GM19035 (cell line): Measurements from ENCODE around the gene BRICD5.
"Not testable (repeated sequence)": the region's sequence is repeated elsewhere in the genome, so short reads cannot be mapped to it uniquely, and the experiment has no call there.

Experiments
- ATAC-seq: cut with Tn5 transposase; IDR thresholded peaks from one replicate; pipeline ENCODE4 v1.9.1; 2021; ENCODE audit not compliant: unreplicated experiment

Gene BRICD5

DNA sequence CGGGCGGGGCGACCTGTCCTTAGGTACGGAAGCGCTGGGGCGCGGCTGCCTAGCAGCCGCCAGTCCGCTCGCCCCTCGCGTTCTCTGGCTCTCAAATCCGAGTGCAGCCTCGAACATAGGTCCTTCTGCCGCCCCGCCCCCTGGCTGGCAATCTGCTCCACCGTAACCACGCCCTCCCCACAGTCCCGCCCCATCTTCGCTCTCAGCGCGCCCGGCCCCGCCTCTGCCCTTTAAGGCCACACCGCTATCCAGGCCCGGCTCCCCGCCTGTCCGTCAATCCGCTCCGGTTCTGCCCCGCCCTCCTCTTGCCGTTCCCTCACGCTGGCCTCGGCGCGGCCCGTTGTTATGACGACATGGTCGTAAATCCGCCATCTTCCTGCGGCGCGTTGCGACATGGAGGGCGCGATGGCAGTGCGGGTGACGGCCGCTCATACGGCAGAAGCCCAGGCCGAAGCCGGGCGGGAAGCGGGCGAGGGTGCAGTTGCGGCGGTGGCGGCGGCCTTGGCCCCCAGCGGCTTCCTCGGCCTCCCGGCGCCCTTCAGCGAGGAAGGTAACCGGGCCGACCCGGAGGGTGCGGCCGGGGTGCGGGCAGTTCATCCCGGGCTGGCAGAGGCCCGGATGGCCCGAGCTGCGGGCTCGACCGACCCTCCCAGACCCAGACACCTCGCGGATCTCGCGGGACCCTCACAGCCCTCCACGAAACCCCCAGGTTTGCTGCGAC, 12.7 kb upstream of the BRICD5 start, which contains the start of gene E4F1:
E4F1 (plus strand) TSS at position 371 of the 721 bp plus-strand sequence; CDS start at position 394, 23 bp downstream.
- ATAC-seq = peak; percentile 93

DNA sequence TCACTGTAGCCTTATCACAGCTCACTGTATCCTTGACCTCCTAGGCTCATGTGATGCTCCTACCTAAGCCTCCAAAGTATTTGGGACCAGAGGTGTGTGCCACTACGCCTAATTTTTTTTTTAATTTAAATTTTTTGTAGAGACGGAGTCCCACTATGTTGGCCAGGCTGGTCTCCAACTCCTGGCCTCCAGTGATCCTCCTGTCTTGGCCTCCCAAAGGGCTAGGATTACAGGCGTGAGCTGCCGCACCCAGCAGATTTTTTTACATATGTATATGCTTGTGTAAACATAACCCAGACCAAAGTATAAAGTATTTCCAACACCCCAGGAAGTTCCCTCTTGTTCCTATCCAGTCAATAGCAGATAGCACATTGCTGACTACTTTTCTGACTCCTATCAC, 5.7 kb upstream of the BRICD5 start:
- no peak for ATAC-seq

GRCh38 chr16:2214719-2214968, 4.0 kb upstream of the BRICD5 start, which contains the start of gene PGP:
PGP (minus strand) TSS chr16:2214840; CDS start chr16:2214777, 63 bp downstream.
- ATAC-seq = peak; percentile 83

- peak; percentile 8 for ATAC-seq
Measured at GRCh38 chr16:2213817-2214718, 3.4 kb upstream of the BRICD5 start.

DNA sequence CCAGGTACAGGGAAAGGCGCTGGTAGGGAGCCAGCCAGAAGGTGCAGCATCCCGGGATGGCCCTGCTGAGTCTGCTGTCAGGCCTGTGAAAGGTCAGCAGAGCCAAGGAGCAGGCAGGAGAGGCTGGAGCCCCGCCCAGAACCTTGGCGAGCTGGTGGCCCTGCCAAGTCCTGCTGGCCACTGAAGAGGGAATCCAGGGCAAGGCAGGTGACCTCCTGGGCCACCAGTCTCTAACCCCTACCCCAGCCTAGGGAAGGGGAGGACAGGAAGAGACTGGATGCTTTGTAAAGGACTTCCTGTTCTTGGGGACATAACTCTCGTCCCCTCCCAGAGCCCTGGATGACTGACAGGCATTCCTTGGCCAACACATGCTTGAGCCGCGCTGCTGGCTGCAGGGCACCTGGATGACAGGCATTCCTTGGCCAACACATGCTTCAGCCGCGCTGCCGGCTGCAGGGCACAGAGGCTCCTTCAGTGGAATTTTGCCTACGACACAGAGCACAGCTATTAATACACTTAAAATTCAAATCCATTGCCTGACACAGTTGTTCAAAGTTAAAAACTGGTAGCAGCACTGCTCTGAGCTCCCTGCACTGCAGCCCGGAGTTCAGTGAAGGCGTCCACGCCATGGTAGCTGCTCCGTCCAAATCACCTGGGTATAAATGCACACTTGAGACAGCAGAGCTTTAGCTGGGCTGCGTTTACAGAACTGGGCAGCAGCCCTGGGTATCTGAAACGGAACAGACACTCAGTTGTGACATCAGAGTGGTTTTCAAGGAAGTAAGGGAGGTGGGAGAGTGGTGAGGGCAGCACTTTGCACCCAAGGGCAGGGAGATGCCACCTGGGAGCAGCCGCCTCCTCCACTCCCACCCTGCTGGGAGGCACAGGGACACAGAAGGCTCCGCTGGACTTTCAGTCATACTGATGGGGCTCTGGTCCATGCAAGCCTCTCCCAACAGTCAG, 2.0 kb upstream of the BRICD5 start:
- ATAC-seq = no peak

DNA sequence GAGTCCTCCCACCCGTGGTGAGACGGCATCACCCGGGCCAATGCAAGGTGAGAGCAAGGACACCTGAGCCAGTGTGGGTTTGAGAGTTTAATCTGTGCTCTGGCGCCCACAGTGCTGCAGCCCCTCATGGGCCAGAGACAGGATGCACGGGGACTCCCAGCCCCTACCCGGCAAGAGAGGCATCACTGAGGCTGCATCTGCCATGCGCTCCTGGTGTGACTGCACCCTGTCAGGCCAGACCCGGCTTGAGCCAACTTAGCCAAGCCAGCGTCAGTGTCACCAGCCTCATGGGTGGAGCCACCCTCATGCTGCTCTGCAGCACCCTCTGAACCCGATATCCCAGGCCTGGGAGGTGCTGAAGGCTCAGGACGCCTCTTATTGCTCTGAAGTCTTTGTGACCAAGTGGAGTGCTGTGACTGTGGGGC, 1.3 kb upstream of the BRICD5 start:
- ATAC-seq = no peak

GRCh38 chr16:2210009-2210332, 692 bp downstream of the BRICD5 start:
- no peak for ATAC-seq

DNA sequence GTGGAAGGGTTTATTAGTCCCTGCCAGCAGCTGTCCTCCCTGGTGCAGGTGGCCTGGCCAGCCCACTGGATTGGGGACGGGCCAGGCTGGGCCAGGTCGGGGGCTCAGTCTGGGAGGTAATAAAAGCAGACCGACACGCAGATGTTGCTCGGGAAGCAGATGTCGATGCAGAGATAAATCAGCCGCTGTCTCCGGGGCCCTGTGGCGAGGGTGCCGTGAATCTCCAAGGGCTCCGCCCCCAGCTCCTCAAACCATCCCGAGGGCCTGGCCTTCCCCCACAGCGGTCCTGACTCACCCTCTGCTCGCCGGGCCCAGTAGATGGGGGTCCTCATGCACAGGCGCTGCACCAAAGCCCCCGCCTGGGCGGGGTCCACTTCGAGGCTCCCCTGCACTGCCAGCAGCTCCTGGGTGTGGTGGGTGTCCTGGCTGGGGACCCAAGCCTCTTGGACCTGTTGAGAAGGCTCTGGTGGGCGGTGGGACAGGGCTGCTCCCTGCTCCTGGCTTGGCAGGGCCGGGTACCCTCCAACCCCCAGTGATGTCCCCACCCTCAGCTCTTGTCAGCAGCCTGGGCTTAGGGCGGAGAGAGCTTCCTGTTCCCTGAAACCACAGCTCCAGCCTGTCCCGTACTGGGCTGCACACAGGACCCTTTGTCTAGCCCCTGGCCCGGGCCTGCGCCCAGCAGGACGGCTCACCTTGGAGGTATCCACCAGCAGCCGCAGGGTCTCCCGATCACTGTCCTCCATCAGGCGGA, 1.2 kb downstream of the BRICD5 start:
- ATAC-seq = no peak

- ATAC-seq = no peak
Measured at GRCh38 chr16:2208772-2209171, 1.9 kb downstream of the BRICD5 start.

DNA sequence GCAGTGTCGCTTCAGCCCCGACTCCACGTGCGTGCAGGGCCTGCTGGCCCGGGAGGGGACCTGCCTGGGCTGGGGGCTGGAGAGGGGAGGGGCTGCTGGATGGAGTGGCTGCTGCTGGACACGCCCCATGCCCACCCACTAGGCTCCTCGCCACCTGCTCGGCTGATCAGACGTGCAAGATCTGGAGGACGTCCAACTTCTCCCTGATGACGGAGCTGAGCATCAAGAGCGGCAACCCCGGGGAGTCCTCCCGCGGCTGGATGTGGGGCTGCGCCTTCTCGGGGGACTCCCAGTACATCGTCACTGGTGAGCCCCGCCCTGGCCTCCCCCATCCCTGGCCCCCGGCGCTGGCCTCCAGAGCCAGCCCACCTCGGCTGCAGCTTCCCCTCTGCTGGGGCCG, 2.4 kb downstream of the BRICD5 start:
- ATAC-seq = no peak

- no peak for ATAC-seq
Measured at GRCh38 chr16:2207872-2208271, 2.8 kb downstream of the BRICD5 start.

GRCh38 chr16:2206780-2207433, 3.8 kb downstream of the BRICD5 start:
- ATAC-seq = no peak

- no peak for ATAC-seq
Measured at GRCh38 chr16:2206420-2206779, 4.3 kb downstream of the BRICD5 start.

- ATAC-seq = peak; percentile 19
Measured at GRCh38 chr16:2205967-2206313, 4.7 kb downstream of the BRICD5 start.

- ATAC-seq = peak; percentile 83
Measured at GRCh38 chr16:2205104-2205966, 5.3 kb downstream of the BRICD5 start, which contains the start of gene MLST8. MLST8 (plus strand) TSS chr16:2205454; CDS start chr16:2206086, 632 bp downstream.

- ATAC-seq = no peak
Measured at GRCh38 chr16:2204416-2205103, 6.1 kb downstream of the BRICD5 start.

- not testable (repeated sequence) for ATAC-seq
Measured at GRCh38 chr16:2203119-2203688, 7.5 kb downstream of the BRICD5 start.

DNA sequence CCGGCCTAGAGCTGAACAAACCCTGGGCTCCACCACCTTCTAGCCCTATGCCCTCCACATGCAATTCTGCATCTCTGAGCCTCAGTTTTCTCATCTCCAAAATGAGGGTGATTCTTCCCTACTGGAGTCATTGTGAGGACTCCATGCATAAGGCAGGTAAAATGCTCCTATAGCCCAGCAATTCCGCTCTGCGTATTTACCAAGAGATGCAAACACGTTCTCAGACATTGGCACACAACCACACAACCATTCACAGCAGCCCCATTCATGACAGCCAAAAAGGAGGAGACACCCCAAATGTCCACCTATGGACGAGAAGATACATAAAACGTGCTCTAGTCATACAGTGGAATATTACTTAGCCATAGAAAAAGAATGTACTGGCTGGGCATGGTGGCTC, 10.3 kb downstream of the BRICD5 start:
- no peak for ATAC-seq
